Activated CD8-positive, alpha-beta memory T cell treated with anti-CD3 and anti-CD28 coated beads for 36 hours (primary cell): ENCODE results near the gene RAB19. TPM values are rescaled to one million over a fixed set of nuclear protein-coding genes. Genes with fewer than 3 reads are reported as not detected.
"Not testable (repeated sequence)": the region's sequence is repeated elsewhere in the genome, so short reads cannot be mapped to it uniquely, and the experiment has no call there.

Source experiments
- CTCF ChIA-PET: fragments of 350-600 bp; sonication (Branson Sonifier 250); formaldehyde crosslinking; loops from one replicate; lab custom pipeline; 2021; ENCODE audit warnings: antibody characterized with exemption; lab: Charles Lee
- POLR2A ChIA-PET: fragments of 350-600 bp; sonication (Branson Sonifier 250); formaldehyde crosslinking; loops from one replicate; lab custom pipeline; 2021; ENCODE audit warnings: antibody characterized with exemption; lab: Charles Lee
- total RNA-seq, 2 experiments: library from RNA; stranded (reverse); gene quantifications; one replicate each; pipeline ENCODE4 v1.2.3, GENCODE V29; 2021

RAB19 gene
- total RNA-seq, 2 experiments from 2014 or later, result 5.7 to 6.3 TPM

DNA sequence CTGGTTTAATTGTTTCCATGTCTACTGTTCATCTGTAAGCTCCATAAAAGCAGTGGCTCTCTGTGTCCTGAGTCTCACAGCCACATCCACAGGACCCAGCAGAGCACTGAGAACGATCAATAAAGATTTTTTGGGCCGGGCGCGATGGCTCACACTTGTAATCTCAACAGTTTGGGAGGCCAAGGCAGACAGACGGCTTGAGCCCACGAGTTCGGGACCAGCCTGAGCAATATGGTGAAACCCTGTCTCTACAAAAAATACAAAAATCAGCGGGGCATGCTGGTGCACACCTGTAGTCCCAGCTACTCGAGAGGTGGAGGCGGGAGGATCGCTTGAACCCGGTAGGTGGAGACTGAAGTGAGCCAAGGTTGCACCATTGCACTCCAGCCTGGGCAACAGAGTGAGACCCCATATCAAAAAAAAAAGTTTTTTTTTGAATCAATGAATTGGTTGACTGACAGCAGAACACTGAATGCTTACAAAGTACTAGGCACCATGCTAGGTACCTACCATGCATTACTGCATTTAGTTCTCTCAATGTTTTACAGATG lies 10.0 kb upstream of the RAB19 start:
- ChIA-PET POLR2A (no interaction called here), CTCF (no interaction called here)

DNA sequence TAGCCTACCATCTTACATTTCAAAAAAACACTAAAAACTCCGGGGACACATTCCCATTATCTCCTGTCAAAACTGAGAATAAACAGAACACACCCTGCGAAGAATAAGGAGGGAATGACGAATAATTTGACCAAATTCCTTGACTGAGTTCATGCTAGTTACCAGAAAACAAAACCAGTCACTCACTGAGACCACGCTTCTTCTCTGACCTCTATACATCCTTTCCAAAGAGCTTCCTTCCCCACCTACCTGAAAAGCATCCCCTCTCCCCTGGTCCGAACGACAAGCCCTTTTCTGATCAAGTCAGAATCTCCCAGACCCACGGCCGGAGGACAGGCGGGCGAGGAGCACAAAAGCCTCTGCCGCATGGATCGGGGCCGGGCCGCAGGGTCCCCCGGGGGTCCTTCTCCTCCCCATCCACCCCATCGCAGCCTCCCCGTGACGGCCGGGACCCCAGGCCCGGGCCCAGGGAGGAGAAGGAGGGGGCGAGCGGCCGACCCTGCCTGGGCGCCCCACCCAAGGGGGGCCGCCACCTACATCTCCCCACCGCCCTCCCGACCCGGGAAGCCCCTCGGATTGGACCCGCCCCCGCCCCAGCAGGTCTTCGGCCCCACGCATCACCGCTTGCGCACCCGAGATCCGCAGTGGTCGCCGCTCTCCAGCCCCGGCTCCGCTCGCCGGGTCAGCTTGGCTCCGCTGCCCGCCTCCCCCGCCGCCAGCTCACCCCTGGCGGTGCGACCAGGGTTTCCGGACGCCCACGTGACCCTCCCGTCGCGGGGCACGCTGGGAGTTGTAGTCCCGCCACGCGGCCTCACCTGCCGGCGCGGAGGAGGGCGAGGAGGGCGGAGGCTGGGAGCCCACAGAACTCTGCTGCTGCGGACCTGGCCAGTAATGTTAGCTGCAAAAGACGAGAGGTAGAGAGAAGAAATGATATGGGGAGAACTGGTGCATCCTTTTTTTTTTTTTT lies 5.8 kb upstream of the RAB19 start, which contains the start of gene SLC37A3:
SLC37A3 (minus strand) TSS at position 747 of the 967 bp plus-strand sequence. CDS start 16,004 bp downstream, outside the sequence.
- POLR2A ChIA-PET, result interaction anchor here (0.6 to 1.6 kb wide), 10 partner anchors 12 to 154 kb away, joined by 3 to 15 read pairs (median 4); no protein-coding TSS in a partner anchor
- CTCF ChIA-PET, result interaction anchor here (1.0 to 1.2 kb wide), 2 partner anchors 22 to 23 kb away, joined by 3 read pairs; no protein-coding TSS in a partner anchor

DNA sequence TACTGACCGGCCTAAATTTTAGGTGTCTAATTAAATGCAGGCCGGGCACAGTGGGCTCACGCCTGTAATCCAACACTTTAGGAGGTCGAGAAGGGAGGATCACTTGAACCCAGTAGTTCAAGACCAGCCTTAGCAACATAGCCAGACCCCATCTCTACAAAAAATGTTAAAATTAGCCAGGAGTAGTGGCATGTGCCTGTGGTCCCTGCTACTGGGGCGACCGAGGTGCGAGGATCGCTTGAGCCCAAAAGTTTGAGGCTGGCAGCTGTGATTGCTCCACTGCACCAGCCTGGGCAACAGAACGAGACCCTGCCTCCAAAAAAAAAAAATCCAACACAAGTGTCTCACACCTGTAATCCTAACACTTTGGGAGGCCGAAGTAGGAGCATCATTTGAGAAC lies 5.0 kb upstream of the RAB19 start:
- ChIA-PET POLR2A (interaction anchor here (0.6 to 1.6 kb wide), 4 partner anchors 12 to 47 kb away, joined by 4 to 15 read pairs (median 8); no protein-coding TSS in a partner anchor), CTCF (no interaction called here)

DNA sequence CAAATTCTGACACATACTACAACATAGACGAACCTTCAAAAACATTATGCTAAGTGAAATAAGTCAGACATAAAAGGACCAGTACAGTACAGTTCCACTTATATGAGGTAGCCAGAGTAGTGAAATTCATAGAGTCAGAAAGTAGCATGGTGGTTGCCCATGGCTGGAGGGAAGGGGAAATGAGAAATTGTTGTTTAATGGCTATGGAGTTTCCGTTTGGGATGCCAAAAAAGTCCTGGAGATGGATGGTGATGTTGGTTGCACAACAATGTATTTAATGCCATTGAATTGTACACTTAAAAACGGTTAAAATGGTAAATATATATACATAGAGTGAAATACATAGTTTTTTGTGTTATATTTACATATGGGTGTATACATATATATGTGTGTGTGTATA lies 3.5 kb upstream of the RAB19 start:
- ChIA-PET CTCF (no interaction called here), POLR2A (no interaction called here)

DNA sequence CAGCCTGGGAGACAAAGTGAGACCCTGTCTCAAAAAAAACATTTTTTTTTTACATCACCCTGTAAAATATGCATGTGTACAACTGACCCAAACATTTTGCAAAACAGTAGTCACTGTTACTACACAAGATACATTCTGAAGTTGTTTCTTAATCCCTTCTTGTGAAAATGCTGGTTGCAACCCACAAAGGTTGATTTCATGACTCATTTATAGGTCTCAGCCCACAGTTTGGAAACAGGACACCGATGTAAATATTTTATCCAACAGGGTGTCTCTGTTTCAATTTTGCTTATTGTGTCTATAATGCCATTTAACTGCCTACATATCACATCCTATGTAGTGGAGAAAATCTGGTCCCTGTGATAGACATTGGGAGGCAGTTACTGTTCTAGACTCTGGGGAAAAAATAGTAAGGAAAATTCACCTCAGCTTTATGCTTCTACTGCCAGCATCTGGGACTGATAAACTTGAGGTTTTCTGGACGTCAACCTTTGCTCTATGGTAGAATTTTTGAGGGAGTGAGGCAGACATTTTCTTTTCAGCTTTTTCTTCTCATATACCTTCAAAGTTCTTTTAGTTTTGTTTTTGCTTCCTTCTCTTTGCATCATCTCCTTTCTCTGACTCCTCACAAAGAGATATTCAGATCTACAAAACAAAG lies 1.6 kb upstream of the RAB19 start:
- ChIA-PET CTCF (interaction anchor here (1.0 kb wide), 1 partner anchor 26 kb away, joined by 4 read pairs; no protein-coding TSS in a partner anchor), POLR2A (no interaction called here)

DNA sequence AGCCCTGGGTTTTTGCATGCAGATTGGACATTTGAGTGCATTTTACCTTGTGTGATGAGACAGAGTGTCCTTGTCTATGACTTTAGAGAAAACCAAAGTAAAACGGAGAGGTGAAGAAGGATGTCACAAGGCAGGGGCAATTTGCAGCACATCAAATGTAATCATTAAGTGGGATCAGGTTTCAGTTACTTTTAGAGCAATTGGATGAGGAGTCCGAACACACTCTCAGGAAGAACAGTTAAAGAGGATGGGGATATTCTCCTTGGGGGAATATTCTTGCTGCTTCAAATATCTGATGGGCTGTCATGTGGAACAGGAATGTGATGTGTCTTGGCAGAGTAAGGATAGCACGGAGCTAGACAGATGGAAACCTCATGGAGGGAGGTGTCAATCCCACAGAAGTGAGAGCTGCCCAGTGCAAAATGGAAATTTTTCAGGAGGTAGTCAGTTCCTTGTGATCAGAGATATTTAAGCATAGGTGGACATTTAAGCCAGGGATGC lies 757 bp downstream of the RAB19 start:
- ChIA-PET CTCF (no interaction called here), POLR2A (interaction anchor here (0.6 kb wide), 1 partner anchor 74 kb away, joined by 4 read pairs; no protein-coding TSS in a partner anchor)

DNA sequence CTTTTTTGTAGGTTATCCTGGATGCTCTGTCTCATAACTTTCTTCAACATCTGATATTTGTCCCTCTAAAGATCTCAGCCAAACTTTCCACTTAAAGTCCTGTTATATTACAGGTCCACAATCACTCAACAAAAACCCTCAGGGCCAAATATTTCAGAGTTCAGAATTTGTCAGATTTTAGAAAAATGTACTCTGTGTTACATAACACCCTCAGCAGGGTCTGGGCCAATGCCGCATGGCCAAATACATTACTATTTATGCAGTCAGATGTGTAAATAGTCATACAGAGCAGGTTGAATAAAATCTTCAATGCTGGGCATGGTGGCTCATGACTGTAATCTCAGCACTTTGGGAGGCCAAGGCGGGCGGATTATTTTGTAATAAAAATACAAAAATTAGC lies 11.5 kb downstream of the RAB19 start:
- CTCF ChIA-PET, result interaction anchor here (0.7 kb wide), 1 partner anchor 196 kb away, joined by 4 read pairs; no protein-coding TSS in a partner anchor
- POLR2A ChIA-PET, result no interaction called here

DNA sequence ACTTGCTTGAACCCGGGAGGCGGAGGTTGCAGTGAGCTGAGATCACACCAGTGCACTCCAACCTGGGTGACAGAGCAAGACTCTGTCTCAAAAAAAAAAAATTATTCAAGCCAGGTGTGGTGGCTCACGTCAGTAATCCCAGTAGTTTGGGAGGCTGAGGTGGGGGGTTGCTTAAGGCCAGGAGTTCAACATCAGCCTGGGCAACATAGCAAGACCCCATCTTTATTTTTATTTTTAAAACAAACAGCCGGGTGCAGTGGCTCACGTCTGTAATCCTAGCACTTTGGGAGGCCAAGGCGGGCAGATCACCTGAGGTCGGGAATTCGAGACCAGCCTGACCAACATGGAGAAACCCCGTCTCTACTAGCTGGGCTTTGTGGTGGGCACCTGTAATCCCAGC lies 12.0 kb downstream of the RAB19 start:
- POLR2A ChIA-PET, CTCF ChIA-PET: not testable (repeated sequence)

DNA sequence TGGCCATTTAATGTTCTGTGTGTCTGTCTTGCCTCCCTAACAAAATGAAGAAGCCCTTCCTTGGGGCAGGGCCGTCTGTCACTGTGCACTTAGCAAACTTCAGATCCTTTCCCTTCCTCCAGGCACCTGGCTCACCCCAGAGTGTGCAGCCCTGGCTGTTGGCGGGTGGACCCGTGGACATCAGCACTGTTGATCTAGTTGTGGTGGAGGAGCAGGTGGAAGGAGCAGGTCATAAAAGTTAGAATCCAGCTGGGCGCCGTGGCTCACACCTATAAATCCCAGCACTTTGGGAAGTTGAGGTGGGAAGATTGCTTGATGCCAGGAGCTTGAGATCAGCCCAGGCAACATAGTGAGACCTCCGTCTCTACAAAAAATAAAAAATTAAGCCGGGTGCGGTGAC lies 12.7 kb downstream of the RAB19 start:
- ChIA-PET POLR2A (interaction anchor here (0.7 kb wide), 1 partner anchor 195 kb away, joined by 3 read pairs; no protein-coding TSS in a partner anchor), CTCF (no interaction called here)

DNA sequence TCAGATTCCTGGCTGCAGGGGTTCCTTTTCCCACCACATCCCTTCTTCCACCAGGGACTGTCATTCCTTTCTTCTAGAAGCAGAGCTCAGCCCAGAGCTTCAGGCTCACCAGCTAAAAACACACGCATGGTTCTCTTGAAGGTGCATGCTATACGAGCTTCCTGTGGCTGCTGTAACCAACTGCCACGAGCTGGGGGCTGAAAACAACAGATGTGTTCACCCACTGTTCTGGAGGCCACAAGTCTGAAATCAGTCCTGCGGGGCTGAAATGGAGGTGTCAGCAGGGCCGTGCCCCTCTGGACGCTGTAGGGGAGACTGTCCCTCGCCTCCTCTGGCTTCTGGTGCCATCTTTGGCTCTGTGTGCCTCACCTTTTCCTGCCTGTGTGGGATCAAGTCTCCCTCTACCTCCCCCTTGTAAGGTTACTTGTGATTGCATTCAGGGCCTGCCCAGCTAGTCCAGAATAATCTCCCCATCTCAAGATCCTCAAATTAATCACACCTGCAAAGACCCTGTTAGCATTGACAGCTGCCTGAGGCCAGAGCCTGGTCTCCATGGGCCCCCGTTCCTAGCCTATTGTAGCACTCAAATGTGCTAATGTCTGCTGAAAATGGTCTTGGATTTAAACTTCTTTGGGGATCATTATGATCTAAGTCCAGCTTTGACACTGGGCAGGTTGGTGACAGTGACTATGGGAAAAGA lies 13.7 kb downstream of the RAB19 start:
- ChIA-PET POLR2A (interaction anchor here (0.7 kb wide), 1 partner anchor 255 kb away, joined by 4 read pairs; no protein-coding TSS in a partner anchor), CTCF (interaction anchor here (0.7 to 0.8 kb wide), 2 partner anchors 26 to 721 kb away, joined by 3 read pairs; no protein-coding TSS in a partner anchor)

DNA sequence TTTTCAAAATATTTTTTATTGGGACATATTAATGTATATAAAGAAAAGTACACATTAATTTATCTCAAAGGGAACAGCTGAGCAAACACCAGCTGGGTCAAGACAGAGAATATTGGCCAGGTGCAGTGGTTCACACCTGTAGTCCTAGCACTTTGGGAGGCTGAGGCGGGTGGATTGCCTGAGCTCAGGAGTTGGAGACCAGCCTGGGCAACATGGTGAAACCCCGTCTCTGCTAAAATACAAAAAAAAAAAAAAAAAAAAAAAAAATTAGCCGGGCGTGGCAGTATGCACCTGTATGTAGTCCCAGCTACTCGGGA lies 14.3 kb downstream of the RAB19 start:
- CTCF ChIA-PET, result interaction anchor here (0.7 to 0.8 kb wide), 2 partner anchors 25 to 722 kb away, joined by 3 read pairs; no protein-coding TSS in a partner anchor
- POLR2A ChIA-PET, result not testable (repeated sequence)

DNA sequence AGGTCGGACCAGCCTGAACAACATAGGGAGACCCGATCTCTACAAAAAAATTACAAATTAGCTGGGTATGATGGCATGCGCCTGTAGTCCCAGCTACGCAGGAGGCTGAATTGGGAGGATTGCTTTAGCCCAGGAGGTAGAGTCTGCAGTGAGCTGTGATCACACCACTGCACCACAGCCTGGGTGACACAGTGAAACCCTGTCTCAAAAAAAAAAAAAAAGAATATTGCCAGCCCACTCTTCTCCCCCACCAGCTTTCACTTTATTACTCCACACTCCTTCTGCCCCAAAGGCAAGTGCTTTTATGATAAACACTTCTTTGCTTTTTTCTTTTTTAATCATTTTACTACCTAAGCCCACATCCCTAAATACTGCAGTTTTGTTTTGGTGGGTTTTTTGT lies 14.8 kb downstream of the RAB19 start:
- CTCF ChIA-PET, result interaction anchor here (0.6 to 0.8 kb wide), 2 partner anchors 25 to 128 kb away, joined by 3 read pairs; no protein-coding TSS in a partner anchor
- POLR2A ChIA-PET, result interaction anchor here (0.7 kb wide), 1 partner anchor 21 kb away, joined by 4 read pairs; no protein-coding TSS in a partner anchor

DNA sequence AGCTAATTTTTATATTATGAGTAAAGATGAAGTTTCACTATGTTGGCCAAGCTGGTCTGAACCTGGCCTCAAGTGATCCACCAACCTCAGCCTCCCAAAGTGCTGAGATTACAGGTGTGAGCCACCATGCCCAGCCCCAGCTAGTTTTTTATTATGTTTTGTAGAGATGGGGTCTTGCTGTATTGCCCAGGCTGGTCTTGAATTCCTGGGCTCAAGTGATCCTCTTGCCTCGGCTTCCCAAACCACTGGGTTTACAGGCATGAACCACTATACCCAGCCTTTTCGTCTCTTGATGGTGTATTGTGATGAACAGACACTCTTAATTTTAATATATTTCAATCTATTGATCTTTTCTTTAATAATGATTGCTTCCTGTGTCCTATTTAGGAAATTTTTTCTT lies 17.7 kb downstream of the RAB19 start:
- CTCF ChIA-PET, result no interaction called here
- POLR2A ChIA-PET, result no interaction called here

DNA sequence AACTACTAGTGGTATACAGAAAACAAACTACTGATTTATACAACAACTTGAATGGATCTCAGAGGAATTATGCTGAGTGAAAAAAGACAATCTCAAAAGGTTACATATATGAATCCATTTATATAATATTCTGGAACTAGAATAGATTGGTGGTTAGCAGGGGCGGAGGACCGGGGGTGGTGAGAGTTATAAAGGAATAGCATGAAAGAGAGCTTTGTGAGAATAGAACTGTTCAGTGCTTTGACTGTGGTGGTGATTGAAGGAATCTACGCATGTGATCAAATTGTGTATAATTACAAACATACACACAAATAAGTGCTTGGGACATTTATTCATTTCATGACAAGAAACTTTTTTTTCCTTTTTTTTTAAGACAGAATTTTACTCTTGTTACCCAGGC lies 19.6 kb downstream of the RAB19 start:
- ChIA-PET POLR2A (no interaction called here), CTCF (no interaction called here)

DNA sequence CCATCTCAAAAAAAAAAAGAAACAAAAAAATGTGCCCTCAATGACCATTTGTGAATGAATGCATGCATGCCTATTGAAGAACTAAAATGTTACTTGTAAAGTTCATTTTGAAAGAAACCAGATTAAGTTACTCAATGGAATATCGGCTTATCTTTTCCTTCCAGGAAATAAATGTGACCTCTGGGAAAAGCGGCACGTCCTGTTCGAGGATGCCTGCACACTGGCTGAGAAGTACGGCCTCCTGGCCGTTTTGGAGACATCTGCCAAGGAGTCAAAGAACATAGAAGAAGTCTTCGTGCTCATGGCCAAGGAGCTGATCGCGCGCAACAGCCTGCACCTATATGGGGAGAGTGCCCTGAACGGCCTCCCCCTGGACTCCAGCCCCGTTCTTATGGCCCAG lies 21.9 kb downstream of the RAB19 start:
- ChIA-PET CTCF (no interaction called here), POLR2A (no interaction called here)

DNA sequence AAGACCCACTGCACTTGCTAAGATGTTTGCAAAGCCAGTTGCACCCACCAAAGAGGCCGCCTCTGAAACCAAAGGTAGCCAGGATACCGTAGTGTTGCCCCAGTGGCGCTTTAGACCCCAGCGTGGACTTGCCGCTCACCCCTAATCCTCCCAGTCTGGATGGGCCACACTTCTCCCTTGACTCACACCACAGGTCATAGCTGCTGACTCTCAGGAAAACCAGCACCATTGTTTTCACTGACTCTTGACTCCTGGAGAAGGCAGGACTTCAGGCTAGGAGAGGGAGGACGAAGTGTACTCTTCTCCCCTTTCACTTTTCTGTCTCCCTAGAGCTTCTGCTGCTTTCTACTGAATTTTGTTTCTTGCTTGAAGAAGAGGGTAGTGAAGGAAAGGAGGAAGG lies 22.3 kb downstream of the RAB19 start:
- ChIA-PET CTCF (no interaction called here), POLR2A (no interaction called here)

DNA sequence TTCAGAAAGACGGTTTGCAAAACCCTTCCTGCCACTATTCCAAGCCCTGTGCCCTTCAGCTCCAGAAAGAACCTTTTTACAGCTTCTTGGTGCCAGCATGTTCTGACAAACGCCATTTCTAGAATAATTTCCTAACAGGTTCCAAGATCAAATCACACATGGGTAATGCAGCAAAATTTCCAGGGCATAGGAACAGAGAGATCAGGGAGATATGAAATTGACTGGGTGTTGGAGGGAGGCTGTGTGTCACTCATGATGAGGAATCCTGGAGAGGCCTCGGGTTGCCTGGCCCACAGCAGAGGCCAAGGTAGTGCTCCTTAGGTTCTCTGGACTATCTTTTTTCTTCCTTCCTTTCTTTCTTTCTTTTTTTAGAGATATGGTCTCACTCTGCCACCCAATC lies 29.5 kb downstream of the RAB19 start:
- ChIA-PET POLR2A (interaction anchor here (0.6 to 0.7 kb wide), 2 partner anchors 36 to 45 kb away, joined by 3 read pairs; no protein-coding TSS in a partner anchor), CTCF (interaction anchor here (0.5 kb wide), 1 partner anchor 34 kb away, joined by 4 read pairs; no protein-coding TSS in a partner anchor)

DNA sequence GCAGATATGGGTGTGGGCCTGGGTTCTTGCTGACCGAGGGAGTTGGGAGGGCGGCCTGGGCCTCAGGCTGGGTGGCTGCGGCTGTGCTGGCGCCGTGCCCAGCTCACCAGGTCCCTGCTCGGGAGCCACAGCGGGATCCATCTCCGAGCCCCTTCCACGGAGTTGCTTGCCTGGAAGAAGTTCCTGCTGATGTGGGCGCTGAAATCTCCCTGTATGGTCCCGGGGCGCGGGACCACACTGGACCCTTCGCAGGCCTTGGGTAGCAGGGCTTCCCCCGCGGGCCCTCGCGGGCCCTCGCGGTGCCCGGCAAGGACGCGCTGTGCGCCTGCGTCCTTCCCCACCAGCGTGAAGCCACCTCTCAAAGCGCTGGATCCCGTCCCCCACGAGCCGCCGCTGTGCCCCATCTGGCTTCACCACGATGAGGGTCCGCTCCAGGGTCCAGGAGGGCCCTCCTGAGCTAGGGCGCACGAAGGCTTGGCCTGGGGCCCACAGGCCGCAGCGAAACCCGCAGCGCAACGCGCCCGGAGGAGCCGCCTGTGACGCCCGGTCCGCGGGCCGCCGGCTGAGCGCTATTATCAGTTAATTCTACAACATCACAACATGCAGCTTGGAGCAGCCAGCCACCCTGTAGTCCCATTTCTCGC lies 31.5 kb downstream of the RAB19 start:
- CTCF ChIA-PET, result no interaction called here
- POLR2A ChIA-PET, result no interaction called here
